NCI-H1417 treated with DMSO at 0.1 percent for 48 hours (cell line): ENCODE measurements around the gene AMIGO3.

ENCODE experiments used
- DNase-seq: peaks from one replicate; lab custom pipeline; 2025; lab: John Stamatoyannopoulos, UW

AMIGO3 gene

DNA sequence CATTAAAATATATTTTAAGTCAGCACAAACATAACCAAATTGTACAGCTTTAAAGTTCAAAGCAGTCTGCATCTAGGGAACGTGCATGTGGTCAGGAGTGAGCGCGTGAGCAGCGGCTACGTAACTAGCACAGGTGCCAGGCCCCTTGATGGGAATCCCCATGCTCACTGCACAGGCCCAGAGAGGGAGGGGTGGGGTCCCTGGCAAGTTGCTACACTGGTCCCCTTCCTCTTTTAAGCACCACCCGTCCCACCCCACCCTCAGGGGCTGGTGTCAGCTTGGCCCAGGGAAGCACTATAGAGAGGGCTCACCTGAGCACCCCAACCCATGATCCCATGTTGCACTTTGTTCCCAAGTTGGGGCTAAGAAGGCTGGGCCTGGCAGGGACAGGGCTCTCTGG is 5.1 kb upstream of the AMIGO3 start:
- no peak for DNase-seq

GRCh38 chr3:49723628-49724551 is 4.4 kb upstream of the AMIGO3 start, which contains the start of gene GMPPB:
Gene GMPPB, minus strand, starts transcription at chr3:49723951. Its CDS starts 225 bp downstream, at chr3:49723726.
- DNase-seq: peak; percentile 43

DNA sequence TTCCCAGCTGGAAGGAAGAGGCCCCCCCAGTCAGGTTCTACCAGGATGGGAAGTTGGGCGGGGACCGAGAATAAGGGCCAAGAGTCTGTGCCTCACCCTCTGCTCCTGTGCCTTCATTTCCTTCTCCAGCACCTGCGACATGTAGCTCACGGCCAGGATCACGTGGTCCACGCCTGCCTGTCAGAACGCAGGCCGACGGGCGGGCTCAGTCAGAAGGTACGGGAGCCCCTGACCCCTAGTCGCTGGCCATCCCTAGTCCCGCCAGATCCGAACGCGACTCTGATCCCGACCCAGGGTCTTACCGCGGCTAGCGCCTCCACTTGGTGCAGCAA is 3.8 kb upstream of the AMIGO3 start:
- DNase-seq: no peak

GRCh38 chr3:49722896-49723295 is 3.4 kb upstream of the AMIGO3 start:
- no peak for DNase-seq

DNA sequence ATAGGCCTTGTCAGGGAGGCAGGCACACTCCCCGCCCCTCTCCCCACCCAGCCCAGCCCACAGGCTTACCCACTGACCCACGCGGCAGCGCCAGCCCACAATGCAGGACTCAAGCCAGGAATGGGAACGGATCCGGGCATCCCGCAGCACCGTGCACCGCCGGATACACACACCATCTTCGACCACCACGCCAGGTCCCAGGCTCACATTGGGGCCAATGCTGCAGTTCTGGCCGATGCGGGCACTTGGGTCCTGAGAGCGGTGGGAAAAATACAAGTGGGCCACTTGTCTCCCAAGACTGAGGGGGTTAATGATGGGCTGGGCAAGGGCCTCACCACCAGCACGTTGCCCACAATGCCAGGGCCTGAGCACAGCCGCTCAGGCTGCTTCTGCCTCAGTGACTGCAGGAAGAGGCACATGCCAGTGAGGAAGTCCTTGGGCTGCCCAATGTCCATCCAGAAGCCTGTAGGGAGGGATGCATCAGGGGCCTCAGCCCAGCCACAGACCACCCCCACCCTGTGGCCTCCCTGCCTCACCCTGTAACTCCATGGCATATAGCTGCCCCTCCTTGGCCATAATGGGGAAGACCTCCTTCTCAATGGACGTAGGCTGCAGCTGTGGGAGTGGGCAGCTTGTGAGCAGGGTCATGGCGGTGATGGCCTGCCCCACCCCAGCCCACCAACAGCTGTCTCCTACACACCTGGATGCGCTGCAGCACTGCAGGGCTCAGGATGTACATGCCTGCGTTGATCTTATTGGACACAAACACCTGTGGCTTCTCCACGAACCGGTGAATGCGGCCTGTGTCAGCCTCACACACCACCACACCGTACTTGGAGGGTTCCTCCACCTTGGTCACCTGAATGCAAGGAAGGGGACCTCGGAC is 2.7 kb upstream of the AMIGO3 start:
- DNase-seq: no peak

GRCh38 chr3:49721596-49721895 is 2.1 kb upstream of the AMIGO3 start:
- DNase-seq: no peak

DNA sequence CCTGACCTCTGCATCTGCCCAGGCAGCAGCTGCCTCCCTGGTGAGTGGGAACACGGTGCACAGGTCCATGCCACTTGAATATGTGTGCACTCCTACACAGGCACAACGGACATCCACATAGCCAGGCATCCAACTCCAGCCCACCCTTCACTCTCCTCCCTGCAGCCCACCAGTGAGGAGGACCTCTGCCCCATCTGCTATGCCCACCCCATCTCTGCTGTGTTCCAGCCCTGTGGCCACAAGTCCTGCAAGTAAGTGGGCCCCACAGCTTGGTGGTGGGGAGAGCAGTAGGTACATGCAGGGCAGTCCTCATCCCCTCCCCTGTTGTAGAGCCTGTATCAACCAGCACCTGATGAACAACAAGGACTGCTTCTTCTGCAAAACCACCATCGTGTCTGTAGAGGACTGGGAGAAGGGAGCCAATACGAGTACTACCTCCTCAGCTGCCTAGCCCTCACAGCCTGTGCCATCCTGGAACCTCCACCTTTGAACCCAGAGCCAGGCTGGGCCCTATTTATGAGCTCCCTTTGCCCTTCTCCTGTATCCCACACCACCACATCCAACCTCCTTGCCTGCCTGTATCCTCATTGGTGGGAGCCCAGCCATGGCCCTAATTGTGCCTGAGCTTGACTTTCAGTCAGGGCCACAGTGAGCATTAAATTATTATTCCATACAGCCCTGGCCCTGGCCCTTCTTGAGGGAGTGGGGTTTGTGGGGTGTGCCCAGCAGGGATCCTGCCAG is 1.5 kb upstream of the AMIGO3 start:
- DNase-seq: no peak

- no peak for DNase-seq
Observed at GRCh38 chr3:49718858-49719213, 648 bp downstream of the AMIGO3 start.

DNA sequence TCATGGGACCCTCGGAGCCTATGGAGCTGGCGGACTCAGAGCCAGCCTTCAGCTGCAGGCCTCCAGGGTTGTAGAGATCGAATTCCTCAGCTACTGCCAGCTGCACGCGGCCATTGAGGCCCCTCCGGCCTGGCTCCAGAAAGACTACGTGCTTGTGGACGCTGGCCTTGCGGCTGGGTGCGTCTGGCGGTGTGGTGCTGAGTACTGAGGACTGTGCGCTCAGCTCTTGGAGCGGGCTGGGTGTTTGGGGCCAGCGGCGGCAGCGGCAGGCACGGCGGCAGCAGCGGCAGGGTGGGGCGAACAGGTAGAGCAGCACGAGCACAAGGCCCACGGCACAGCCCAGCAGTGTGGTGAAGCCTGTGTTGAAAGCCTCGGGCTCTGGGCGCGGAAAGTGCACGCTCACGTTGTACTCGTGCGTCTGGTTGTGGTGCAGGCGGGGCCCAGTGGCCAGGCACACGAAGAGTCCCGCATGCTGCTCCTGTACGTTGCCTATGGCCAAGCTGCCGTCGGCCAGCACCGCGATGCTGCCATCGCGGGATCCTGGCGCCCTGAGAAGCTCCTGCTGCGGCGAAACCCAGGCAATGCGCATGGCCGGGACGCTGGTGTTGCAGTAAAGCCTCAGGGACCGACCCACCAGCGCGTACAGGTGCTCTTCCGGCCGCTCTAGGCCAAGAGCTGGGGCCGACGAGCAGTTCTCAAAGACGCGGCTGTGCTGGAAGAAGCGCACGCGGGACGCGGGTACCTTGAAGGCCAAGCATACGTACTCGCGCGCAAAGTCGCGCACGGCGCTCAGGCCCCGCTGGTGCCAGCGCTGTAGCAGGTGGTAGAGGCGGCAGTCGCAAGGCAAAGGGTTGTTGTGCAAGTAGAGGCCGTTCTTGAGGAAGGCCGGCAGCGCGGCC is 1.3 kb downstream of the AMIGO3 start:
- DNase-seq: no peak

DNA sequence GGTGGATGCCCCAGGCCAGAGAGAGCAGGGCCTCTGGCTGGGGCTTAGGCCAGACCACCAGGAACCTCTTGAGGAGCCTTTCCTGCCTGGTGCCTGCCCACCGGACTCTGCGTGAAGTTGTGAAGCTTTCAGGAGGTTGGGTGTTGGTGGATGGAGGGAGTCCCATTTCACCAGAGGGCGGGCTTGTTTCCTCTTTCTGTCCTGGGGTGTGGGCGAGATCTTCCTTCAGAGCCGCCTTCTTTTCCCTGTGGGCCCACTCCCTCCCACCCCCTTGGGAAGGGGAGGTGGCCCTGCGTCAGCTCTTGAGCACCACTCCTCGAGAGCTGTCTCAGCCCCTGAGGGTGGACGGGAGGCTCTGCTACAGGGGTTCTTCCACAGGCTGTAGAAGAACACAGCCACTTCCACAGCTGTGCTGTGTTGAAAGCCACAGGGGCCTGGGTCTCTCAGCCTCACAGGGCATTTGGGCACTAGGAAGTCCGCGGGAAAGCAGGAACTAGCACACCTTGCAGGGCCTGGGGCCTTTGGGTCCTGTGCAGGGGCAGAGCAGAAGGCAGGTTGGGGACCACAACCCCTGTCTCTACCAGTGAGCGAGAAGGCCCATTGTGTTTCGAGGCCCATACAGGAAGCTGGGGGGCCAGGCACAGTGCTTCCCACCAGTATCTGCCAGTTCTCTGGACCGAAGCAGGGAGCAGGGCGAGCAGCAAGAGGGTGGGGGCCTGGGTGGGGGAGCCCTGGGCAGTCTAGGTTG is 2.1 kb downstream of the AMIGO3 start:
- no peak for DNase-seq

DNA sequence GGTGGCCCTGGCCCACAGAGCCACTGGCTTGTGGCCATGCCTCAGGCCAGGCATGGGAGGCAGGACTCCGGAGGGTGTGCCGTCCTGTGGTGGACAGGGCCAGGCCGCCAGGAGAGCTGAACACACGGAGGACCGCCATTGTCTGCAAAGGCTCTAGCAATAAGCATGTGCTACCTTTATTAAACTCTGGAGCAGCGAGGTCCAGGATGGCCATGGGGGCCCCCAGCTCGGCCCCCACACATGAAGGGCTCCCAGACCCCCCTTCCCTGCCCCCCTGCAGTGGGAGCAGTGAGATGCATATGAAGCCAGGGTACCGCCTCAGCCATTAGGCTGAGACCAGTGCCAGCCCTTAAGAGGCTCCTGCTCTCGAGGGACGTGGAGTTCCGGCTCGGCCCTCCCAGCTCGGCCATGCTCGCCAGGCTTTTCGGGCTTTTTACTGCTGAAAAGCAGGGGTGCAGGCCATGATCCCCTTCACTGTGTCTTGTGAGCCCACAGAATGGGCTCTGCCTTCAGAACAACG is 2.7 kb downstream of the AMIGO3 start:
- DNase-seq: no peak

DNA sequence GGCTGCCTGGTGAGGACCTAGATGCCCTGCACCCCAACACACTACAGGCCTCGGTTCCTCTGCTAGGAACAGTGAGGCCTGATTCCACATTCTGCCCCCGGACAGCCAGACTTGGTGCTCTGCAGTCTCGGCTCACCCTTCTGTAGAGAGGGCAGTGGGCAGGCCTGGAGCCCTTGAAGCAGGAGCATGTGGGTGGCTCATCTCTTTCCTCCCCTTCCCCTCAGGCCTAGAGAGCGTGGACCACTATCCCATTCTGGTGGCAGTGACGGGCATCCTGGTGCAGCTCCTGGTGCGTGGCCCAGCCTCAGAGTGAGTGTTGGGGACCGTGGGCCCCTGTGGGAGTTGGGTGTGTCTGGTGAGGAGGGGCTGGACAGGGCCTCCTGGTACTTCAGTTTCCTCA is 3.3 kb downstream of the AMIGO3 start:
- DNase-seq: no peak

DNA sequence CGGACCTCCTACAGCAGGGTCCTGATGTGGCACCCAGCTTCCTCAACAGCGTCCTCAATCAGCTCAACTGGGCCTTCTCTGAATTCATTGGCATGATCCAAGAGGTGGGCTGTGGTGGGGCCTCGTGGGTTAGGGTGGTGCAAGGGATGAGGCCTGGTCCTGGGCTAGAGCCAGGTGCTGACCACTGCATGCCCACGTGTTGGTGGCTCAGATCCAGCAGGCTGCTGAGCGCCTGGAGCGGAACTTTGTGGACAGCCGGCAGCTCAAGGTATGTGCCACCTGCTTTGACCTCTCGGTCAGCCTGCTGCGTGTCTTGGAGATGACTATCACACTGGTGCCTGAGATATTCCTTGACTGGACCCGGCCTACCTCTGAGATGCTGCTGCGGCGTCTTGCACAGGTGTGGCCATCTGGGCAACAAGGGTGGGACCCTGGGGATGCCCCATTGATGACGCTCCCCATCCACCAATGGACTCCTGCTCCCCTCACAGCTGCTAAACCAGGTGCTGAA is 3.8 kb downstream of the AMIGO3 start:
- DNase-seq: no peak

DNA sequence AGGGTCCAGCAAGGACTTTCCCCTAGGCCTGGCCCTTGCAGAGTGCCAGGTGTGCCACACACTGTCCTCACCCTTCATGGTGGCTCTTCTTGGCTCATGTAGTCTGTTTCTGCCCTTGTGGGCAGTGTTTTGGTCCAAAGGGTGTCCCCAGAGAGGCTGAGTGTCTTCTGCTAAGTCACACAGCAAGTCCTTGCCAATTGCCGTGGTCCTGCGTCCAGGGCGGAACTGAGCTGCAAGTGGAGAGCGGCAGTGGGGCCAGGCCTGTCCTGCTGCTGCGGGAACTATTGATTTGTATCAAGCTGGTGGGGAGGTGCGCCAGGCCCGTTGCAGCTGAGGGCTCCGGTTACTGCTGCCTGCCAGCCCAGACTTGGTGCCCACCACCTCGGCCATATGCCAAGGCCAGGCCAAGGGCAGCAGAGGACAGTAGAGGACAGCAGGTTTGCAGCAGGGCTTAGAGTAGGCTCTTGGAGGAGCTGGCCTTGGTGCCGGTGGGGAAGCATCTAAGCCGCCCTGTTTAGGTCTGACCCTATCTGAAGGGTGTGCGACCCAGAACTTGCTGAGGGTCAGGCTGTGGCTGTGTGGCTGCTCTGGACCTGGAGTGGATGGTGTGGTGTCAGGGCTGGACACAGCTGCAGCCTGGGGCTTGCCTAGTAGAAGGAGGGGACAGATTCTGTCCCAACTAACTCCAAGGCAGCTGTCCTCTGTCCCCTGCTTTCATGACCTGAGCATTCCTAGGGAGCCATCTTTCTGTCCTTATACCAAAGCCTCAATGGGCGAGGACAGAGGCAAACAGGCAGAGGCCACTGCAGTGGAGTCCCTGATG is 4.5 kb downstream of the AMIGO3 start:
- DNase-seq: no peak

- no peak for DNase-seq
Observed at GRCh38 chr3:49713336-49714105, 6.0 kb downstream of the AMIGO3 start.

DNA sequence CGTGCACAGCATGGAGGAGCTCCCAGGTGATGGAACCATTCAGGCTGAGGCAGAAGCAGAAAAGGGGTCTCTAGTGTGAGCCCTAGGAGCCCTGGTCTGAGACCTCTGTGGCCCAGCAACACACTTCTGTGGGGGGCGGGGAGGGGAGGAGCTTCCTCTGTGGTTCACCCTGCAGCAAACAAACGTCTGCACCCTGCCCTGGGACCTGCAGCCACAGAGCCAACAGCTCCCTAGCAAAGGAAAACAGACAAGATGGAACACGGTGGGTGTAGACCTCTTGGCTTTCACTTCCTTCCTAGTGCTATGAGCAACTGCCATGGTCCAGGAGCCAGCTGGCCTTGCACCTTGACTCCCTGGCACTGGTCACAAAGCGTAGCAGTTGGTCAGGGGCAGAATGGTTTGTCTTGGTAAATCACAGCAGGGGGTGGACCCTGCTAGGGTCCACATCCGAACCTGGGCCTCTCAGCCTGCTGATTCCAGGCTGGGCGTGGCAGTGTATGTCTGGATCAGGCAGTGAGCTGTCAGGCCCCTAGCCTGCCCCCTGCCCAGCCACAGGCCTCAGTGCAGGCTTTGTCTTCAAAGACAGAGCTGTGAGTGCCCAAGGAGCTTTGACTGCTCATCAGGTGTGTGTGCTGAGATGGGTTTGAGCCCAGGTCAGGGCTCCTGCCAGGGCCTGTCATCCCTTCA is 6.7 kb downstream of the AMIGO3 start:
- DNase-seq: no peak

DNA sequence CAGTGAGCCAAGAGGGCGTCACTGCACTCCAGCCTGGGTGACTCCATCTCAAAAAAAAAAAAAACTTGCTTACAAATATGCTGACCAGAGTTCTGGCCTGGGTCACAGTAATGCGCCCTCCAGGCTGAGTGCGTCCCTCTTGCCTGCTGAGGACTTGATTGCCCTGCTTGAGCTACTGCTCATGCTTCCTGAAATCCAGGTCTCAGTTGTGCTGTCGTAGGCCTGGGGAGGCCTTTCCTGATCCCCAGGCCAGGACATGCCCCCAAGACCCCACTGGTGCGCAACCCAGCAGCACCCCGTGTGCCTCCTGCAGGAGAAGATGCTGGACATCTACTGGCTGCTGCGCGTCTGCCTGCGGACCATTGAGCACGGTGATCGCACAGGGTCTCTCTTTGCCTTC is 7.3 kb downstream of the AMIGO3 start:
- DNase-seq: no peak

DNA sequence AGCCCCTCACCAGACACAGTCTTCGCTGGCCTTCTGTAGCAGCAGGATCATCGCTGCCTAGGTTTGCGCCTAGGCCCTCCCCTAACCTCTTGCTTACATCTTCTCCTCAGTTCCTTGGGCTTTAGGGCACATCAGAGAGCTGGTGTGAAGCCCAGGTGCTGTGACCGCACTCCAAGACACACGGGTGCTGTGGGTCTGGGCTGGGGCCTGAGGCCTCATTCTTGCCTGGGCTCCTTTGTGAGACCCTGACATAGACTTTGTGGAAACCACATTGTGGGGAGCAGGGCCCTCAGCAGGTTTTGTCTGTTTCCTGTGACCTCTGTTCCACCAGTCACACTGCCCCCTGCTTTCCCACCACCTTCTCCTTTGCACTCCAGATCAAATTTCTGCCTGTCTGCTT is 8.0 kb downstream of the AMIGO3 start:
- DNase-seq: no peak
